H9 (cell line): ENCODE measurements around the gene VDAC2. TPM values are rescaled to one million over a fixed set of nuclear protein-coding genes. Genes with fewer than 3 reads are reported as not detected.

Experiments
- DNase-seq: peaks from one replicate; pipeline ENCODE4 v3.0.0-alpha.2; 2017
- H2AFZ ChIP-seq: one replicate; pipeline ENCODE4 v1.6.1; 2013; ENCODE audit warnings: mild to moderate bottlenecking, low read length, control low read depth, moderate library complexity
- H2AK5ac ChIP-seq: 2 replicates; pipeline ENCODE4 v1.6.1; 2013; ENCODE audit warnings: low read length, control low read depth, mixed read lengths; ENCODE audit not compliant: insufficient read length
- H2BK120ac ChIP-seq: one replicate; pipeline ENCODE4 v1.6.1; 2013; ENCODE audit warnings: low read depth, mild to moderate bottlenecking, low read length, control low read depth, inconsistent platforms; ENCODE audit not compliant: poor library complexity, severe bottlenecking
- H2BK12ac ChIP-seq: 2 replicates; pipeline ENCODE4 v1.6.1; 2013; ENCODE audit warnings: low read length, control low read depth, mixed read lengths, low read depth; ENCODE audit not compliant: insufficient read length
- H2BK15ac ChIP-seq: 2 replicates; pipeline ENCODE4 v1.6.1; 2013; ENCODE audit warnings: low read depth, low read length, control low read depth
- H2BK20ac ChIP-seq: one replicate; pipeline ENCODE4 v1.6.1; 2013; ENCODE audit warnings: low read depth, mild to moderate bottlenecking, low read length, control low read depth, inconsistent platforms; ENCODE audit not compliant: poor library complexity, severe bottlenecking
- H2BK5ac ChIP-seq: 2 replicates; pipeline ENCODE4 v1.6.1; 2013; ENCODE audit warnings: low read length, control low read depth, mixed read lengths; ENCODE audit not compliant: insufficient read length
- H3K14ac ChIP-seq: 2 replicates; pipeline ENCODE4 v1.6.1; 2013; ENCODE audit warnings: low read length, control low read depth; ENCODE audit not compliant: insufficient read depth
- H3K18ac ChIP-seq: 2 replicates; pipeline ENCODE4 v1.6.1; 2013; ENCODE audit warnings: low read depth, mild to moderate bottlenecking, mixed read lengths, low read length, control low read depth; ENCODE audit not compliant: insufficient read length
- H3K23ac ChIP-seq: 2 replicates; pipeline ENCODE4 v1.6.1; 2013; ENCODE audit warnings: low read length, control low read depth, mixed read lengths, low read depth; ENCODE audit not compliant: insufficient read length
- H3K23me2 ChIP-seq: 2 replicates; pipeline ENCODE4 v1.6.1; 2013; ENCODE audit warnings: low read depth, mild to moderate bottlenecking, mixed read lengths, low read length, control low read depth; ENCODE audit not compliant: insufficient read length, poor library complexity, severe bottlenecking
- H3K27ac ChIP-seq: 2 replicates; pipeline ENCODE4 v1.5.1; 2013; ENCODE audit warnings: low read length, control low read depth, mixed read lengths, low read depth; ENCODE audit not compliant: insufficient read length
- H3K27me3 ChIP-seq: 2 replicates; pipeline ENCODE4 v1.6.1; 2013; ENCODE audit warnings: low read length, control low read depth, inconsistent platforms; ENCODE audit not compliant: insufficient read depth
- H3K4ac ChIP-seq: 2 replicates; pipeline ENCODE4 v1.6.1; 2013; ENCODE audit warnings: low read depth, mild to moderate bottlenecking, control low read depth, inconsistent platforms, low read length, moderate library complexity
- H3K4me1 ChIP-seq: 2 replicates; pipeline ENCODE4 v1.6.1; 2013; ENCODE audit warnings: low read length, control low read depth, inconsistent platforms; ENCODE audit not compliant: insufficient read depth
- H3K4me2 ChIP-seq: 2 replicates; pipeline ENCODE4 v1.6.1; 2013; ENCODE audit warnings: low read length, control low read depth, mixed read lengths; ENCODE audit not compliant: insufficient read length, insufficient read depth
- H3K56ac ChIP-seq: 2 replicates; pipeline ENCODE4 v1.6.1; 2013; ENCODE audit warnings: low read depth, mild to moderate bottlenecking, mixed read lengths, low read length, control low read depth; ENCODE audit not compliant: insufficient read length
- H3K79me1 ChIP-seq: 2 replicates; pipeline ENCODE4 v1.6.1; 2013; ENCODE audit warnings: low read depth, mild to moderate bottlenecking, moderate library complexity, low read length, control low read depth, inconsistent platforms; ENCODE audit not compliant: insufficient read depth, poor library complexity, severe bottlenecking
- H3K79me2 ChIP-seq: 2 replicates; pipeline ENCODE4 v1.6.1; 2013; ENCODE audit warnings: low read length, control low read depth, inconsistent platforms; ENCODE audit not compliant: insufficient read depth
- H3K9ac ChIP-seq: 2 replicates; pipeline ENCODE4 v1.6.1; 2013; ENCODE audit warnings: low read length, control low read depth, mixed read lengths; ENCODE audit not compliant: insufficient read length; ENCODE audit errors: extremely low read depth
- H3K9me3 ChIP-seq: one replicate; pipeline ENCODE4 v1.6.1; 2013; ENCODE audit warnings: low read depth, low read length, inconsistent platforms; ENCODE audit not compliant: control insufficient read depth
- H3T11ph ChIP-seq: one replicate; pipeline ENCODE4 v1.6.1; 2013; ENCODE audit warnings: mild to moderate bottlenecking, low read length, control low read depth, inconsistent platforms
- H4K20me1 ChIP-seq: one replicate; pipeline ENCODE4 v1.6.1; 2013; ENCODE audit not compliant: control insufficient read depth, insufficient read length, insufficient read depth
- H4K5ac ChIP-seq: 2 replicates; pipeline ENCODE4 v1.6.1; 2013; ENCODE audit warnings: low read depth, mild to moderate bottlenecking, mixed read lengths, low read length, control low read depth; ENCODE audit not compliant: insufficient read length
- H4K8ac ChIP-seq: replicated peaks from 2 replicates; pipeline ENCODE4 v1.6.1; 2013; ENCODE audit warnings: low read length, control low read depth, mixed read lengths, low read depth; ENCODE audit not compliant: insufficient read length
- H4K91ac ChIP-seq: 2 replicates; pipeline ENCODE4 v1.6.1; 2013; ENCODE audit warnings: low read depth, mild to moderate bottlenecking, moderate library complexity, mixed read lengths, low read length, control low read depth; ENCODE audit not compliant: insufficient read length
- H3K27ac Mint-ChIP-seq, 3 experiments: 2 replicates in 2 of 3; 3 replicates in 1 of 3; pipeline ENCODE4 v1.8.0; 2020 to 2021; ENCODE audit warnings: mixed read lengths in 3 of 3, mild to moderate bottlenecking in 1 of 3, moderate library complexity in 1 of 3
- H3K27me3 Mint-ChIP-seq: 2 replicates; pipeline ENCODE4 v1.8.0; 2021; ENCODE audit warnings: low read depth, mild to moderate bottlenecking, moderate library complexity, mixed read lengths
- H3K36me3 Mint-ChIP-seq, 3 experiments: 2 replicates in 2 of 3; 3 replicates in 1 of 3; pipeline ENCODE4 v1.8.0; 2020 to 2021; ENCODE audit warnings: low read depth in 3 of 3, mixed read lengths in 3 of 3; ENCODE audit not compliant: insufficient read depth in 1 of 3
- H3K4me1 Mint-ChIP-seq, 2 experiments: 2 replicates each; pipeline ENCODE4 v1.8.0; 2020; ENCODE audit warnings: mixed read lengths in 2 of 2
- H3K4me3 Mint-ChIP-seq, 2 experiments: 2 replicates in 1 of 2; 3 replicates in 1 of 2; pipeline ENCODE4 v1.8.0; 2020 to 2021; ENCODE audit warnings: mild to moderate bottlenecking in 2 of 2, mixed read lengths in 2 of 2, moderate library complexity in 1 of 2
- H3K9me3 Mint-ChIP-seq, 2 experiments: 2 replicates in 1 of 2; 3 replicates in 1 of 2; pipeline ENCODE4 v1.8.0; 2020; ENCODE audit warnings: mild to moderate bottlenecking in 2 of 2, mixed read lengths in 2 of 2, moderate library complexity in 1 of 2
- CTCF ChIP-seq: fragments of 200-600 bp; sonication (generic); conservative IDR thresholded peaks from 3 replicates; pipeline ENCODE4 v1.8.0; 2021; ENCODE audit warnings: antibody characterized with exemption, mild to moderate bottlenecking
- WGBS: extraction: QIAGEN DNeasy Blood & Tissue Kit; methylation state at CpG from one replicate; pipeline ENCODE4 v1.1.7; 2013; ENCODE audit warnings: missing lambda C conversion rate, low lambda C conversion rate, mixed read lengths; ENCODE audit not compliant: insufficient read length; ENCODE audit errors: extremely low coverage; 5-methylcytosine and 5-hydroxymethylcytosine counted together
- total RNA-seq: library from RNA; stranded (reverse); gene quantifications from 2 replicates; pipeline ENCODE4 v1.2.1, GENCODE V29; 2021

VDAC2 gene
- total RNA-seq, 1 experiment from 2014 or later = 271 TPM

GRCh38 chr10:75195035-75195763 is 15.4 kb upstream of the VDAC2 start:
- no peaks in the 10 kb centered on the region for H4K20me1 ChIP-seq
- H3K18ac ChIP-seq = no peak overlapping the region

More at GRCh38 chr10:75195035-75195763, 15.4 kb upstream of the VDAC2 start:
- H3K79me2 ChIP-seq = no peaks in the 10 kb centered on the region
- H3K23ac ChIP-seq = no peak overlapping the region
- H2BK120ac ChIP-seq = no peak overlapping the region
- H2AK5ac ChIP-seq = no peak overlapping the region
- H3K4ac ChIP-seq = no peak overlapping the region
- H4K5ac ChIP-seq = no peak overlapping the region
- no peak overlapping the region for H3K9ac ChIP-seq
- H3K27me3 Mint-ChIP-seq = no peaks in the 10 kb centered on the region
- H3K4me1 Mint-ChIP-seq = peaks cover 0 to 5% of the 10 kb centered on the region in 2 experiments; a peak in 1 of 4 replicates
- no peaks in the 10 kb centered on the region for H3K79me1 ChIP-seq
- H3K9me3 Mint-ChIP-seq = no peaks in the 10 kb centered on the region
- WGBS = no CpG with 5 or more reads among the region's 6 CpGs
- no peaks in the 10 kb centered on the region for H3K27me3 ChIP-seq
- no peak overlapping the region for H2BK12ac ChIP-seq
- H3K4me1 ChIP-seq = no peaks in the 10 kb centered on the region
- H4K8ac ChIP-seq = no peak overlapping the region
- H3K4me3 Mint-ChIP-seq = no peak overlapping the region
- no peak overlapping the region for H4K91ac ChIP-seq
- H3T11ph ChIP-seq = no peak overlapping the region
- H2BK20ac ChIP-seq = no peak overlapping the region
- no peak overlapping the region for H2BK15ac ChIP-seq
- no peak overlapping the region for H2AFZ ChIP-seq
- H3K9me3 ChIP-seq = no peaks in the 10 kb centered on the region
- no peak for TF ChIP-seq CTCF
- H3K4me2 ChIP-seq = no peak overlapping the region
- H3K23me2 ChIP-seq = no peaks in the 10 kb centered on the region
- H3K27ac Mint-ChIP-seq = no peak overlapping the region
- no peak overlapping the region for H3K27ac ChIP-seq
- H2BK5ac ChIP-seq = no peak overlapping the region
- no peak overlapping the region for H3K56ac ChIP-seq
- H3K36me3 Mint-ChIP-seq = no peaks in the 10 kb centered on the region; a peak in 1 of 7 replicates
- DNase-seq = no peak
- H3K14ac ChIP-seq = no peak overlapping the region
